Measurements from ENCODE around the gene NUDT11.
"Not testable (repeated sequence)": the region's sequence is repeated elsewhere in the genome, so short reads cannot be mapped to it uniquely, and the experiment has no call there.

NUDT11 gene

GRCh38 chrX:51496501-51497291, at the start of gene NUDT11:
TSS of gene NUDT11 (minus strand) at chrX:51496592. CDS start at chrX:51496444, 148 bp downstream.
- peak; percentile 76 for DNase-seq

GRCh38 chrX:51520393-51520792, 24.0 kb upstream of the NUDT11 start:
- DNase-seq, result no peak

GRCh38 chrX:51519131-51519530, 22.7 kb upstream of the NUDT11 start:
- not testable (repeated sequence) for DNase-seq

- no peak for DNase-seq
Observed at GRCh38 chrX:51507551-51507950, 11.2 kb upstream of the NUDT11 start.

GRCh38 chrX:51495701-51496488, 497 bp downstream of the NUDT11 start:
- DNase-seq, result peak; percentile 36

GRCh38 chrX:51494409-51494808, 2.0 kb downstream of the NUDT11 start:
- no peak for DNase-seq

- peak; percentile 35 for DNase-seq
Observed at GRCh38 chrX:51487960-51488267, 8.5 kb downstream of the NUDT11 start.

GRCh38 chrX:51484616-51485015, 11.8 kb downstream of the NUDT11 start:
- DNase-seq, result no peak

GRCh38 chrX:51482411-51482810, 14.0 kb downstream of the NUDT11 start:
- DNase-seq, result not testable (repeated sequence)

GRCh38 chrX:51476930-51477329, 19.5 kb downstream of the NUDT11 start:
- DNase-seq, result no peak

- DNase-seq, result no peak
Observed at GRCh38 chrX:51463322-51463721, 33.1 kb downstream of the NUDT11 start.

GRCh38 chrX:51461053-51462044, 35.0 kb downstream of the NUDT11 start:
- peak; percentile 23 for DNase-seq

- DNase-seq, result peak; percentile 2
Observed at GRCh38 chrX:51459125-51459524, 37.3 kb downstream of the NUDT11 start.

- DNase-seq, result peak; percentile 0
Observed at GRCh38 chrX:51456814-51457213, 39.6 kb downstream of the NUDT11 start.

- DNase-seq, result no peak
Observed at GRCh38 chrX:51456246-51456645, 40.1 kb downstream of the NUDT11 start.

GRCh38 chrX:51440365-51440764, 56.0 kb downstream of the NUDT11 start:
- DNase-seq, result no peak
